KOPT-K1 (cell line): ENCODE data around the gene TANC1.

Experiments used
- H3K27ac ChIP-seq: fragments of 200-600 bp; sonication (generic); 2 replicates; pipeline ENCODE4 v1.5.1; 2016; ENCODE audit warnings: antibody characterized with exemption, mild to moderate bottlenecking, low read depth, low read length; ENCODE audit not compliant: poor library complexity, severe bottlenecking
- H3K36me3 ChIP-seq: fragments of 200-600 bp; sonication (generic); 2 replicates; pipeline ENCODE4 v1.5.1; 2017; ENCODE audit warnings: antibody characterized with exemption, mild to moderate bottlenecking, low read length, moderate library complexity; ENCODE audit not compliant: insufficient read depth
- H3K9me3 ChIP-seq: fragments of 200-600 bp; sonication (generic); 2 replicates; pipeline ENCODE4 v1.5.1; 2017; ENCODE audit warnings: antibody characterized with exemption, low read length, mild to moderate bottlenecking; ENCODE audit not compliant: insufficient read depth, poor library complexity, severe bottlenecking

TANC1 gene

GRCh38 chr2:159103411-159103810 lies 135.0 kb downstream of the TANC1 start:
- H3K36me3 ChIP-seq = no peaks in the 10 kb centered on the region
- no peaks in the 10 kb centered on the region for H3K9me3 ChIP-seq
- no peak overlapping the region for H3K27ac ChIP-seq

GRCh38 chr2:159106109-159106508 lies 137.7 kb downstream of the TANC1 start:
- no peak overlapping the region for H3K27ac ChIP-seq
- no peaks in the 10 kb centered on the region for H3K36me3 ChIP-seq
- no peaks in the 10 kb centered on the region for H3K9me3 ChIP-seq

- Histone ChIP-seq H3K36me3 (no peaks in the 10 kb centered on the region), H3K9me3 (no peaks in the 10 kb centered on the region), H3K27ac (no peak overlapping the region)
These were observed 139.9 kb downstream of the TANC1 start for GRCh38 chr2:159108181-159108893.

DNA sequence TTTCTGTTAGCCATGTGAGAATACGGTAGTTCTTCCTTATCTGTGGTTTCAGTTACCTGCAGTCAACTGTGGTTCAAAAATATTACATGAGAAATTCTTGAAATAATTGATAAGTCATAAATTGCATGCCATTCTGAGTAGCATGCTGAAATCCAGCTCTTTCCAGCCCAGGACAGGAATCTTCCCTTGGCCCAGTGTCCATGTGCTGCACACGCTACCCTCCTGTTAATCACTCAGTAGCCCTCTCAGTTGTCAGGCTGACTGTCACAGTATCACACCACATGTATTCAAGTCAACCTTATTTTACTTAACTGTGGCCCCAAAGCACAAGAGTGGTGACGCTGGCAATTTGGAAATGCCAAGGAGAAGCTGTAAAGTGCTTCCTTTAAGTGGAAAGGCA lies 141.1 kb downstream of the TANC1 start:
- Histone ChIP-seq H3K9me3 (no peaks in the 10 kb centered on the region), H3K36me3 (no peaks in the 10 kb centered on the region), H3K27ac (no peak overlapping the region)

DNA sequence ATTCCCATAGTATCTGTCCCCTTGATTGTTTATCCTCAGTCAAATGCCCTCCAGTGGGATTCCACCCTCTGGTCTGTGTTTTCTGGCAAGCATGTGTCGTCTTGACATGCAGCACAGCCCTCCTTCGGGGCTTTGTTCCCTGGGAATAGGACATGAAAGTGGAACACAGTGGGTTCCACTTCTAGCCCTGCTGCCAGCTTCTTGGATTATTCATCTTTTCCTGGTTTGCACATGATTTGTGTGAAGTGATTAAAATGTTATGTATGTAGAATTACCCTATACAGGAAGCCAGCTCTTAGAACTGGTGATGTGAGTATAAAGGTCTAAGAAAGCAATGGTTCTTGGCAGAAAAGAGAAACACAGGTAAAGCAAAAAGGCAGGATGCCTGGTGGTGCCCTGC lies 142.3 kb downstream of the TANC1 start:
- no peak overlapping the region for H3K27ac ChIP-seq

DNA sequence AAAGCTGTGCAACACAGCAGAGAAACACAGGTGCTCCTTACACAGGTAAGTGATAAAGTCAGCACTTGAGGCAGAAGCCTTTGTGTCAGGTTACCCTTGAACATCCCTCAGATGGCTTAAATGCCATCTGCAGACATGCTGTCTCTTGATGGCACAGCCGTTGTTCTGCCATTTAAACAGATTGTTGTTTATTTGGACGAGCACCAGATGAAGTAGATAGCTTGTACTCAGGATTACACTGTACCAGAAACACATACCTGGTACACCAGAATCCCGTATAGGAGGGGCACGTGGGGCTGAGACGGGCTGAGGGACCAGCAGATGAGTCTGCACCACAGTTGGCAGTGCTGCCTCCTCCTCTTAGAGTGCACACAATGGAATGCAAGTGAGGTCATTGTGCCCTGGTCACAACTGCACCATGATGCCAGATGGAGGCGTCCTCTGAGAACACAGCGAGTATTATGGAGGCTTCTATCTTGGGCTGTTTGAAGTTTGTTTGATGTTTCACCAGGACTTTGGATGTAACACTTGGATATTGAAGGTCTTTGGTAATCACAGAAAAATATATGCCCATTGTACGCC lies 143.0 kb downstream of the TANC1 start:
- Histone ChIP-seq H3K27ac (no peak overlapping the region), H3K9me3 (no peaks in the 10 kb centered on the region), H3K36me3 (no peaks in the 10 kb centered on the region)

More for the DNA sequence above, 142.3 kb downstream of the TANC1 start:
- no peaks in the 10 kb centered on the region for H3K36me3 ChIP-seq
- H3K9me3 ChIP-seq = no peaks in the 10 kb centered on the region

GRCh38 chr2:159114835-159115234 lies 146.4 kb downstream of the TANC1 start:
- Histone ChIP-seq H3K9me3 (no peaks in the 10 kb centered on the region), H3K36me3 (no peaks in the 10 kb centered on the region), H3K27ac (no peak overlapping the region)

- H3K9me3 ChIP-seq = no peaks in the 10 kb centered on the region
- H3K27ac ChIP-seq = no peak overlapping the region
- H3K36me3 ChIP-seq = no peaks in the 10 kb centered on the region
These were observed 148.5 kb downstream of the TANC1 start for GRCh38 chr2:159116922-159117321.

DNA sequence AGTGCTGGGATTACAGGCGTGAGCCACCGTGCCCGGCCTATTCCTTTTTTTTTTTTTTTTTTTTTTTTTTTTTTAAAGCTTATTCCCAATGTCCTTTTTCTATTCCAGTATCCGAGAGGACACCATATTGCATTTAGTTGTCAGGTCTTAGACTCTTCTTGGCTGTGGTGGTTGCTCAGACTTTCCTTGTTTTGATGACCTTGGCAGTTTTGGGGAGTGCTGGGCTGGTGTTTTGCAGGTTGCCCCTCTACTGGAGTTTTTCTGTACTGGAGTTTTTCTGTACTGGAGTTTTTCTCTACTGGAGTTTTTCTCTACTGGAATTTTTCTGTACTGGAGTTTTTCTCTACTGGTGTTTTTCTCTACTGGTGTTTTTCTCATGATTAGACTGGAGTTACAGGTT lies 149.2 kb downstream of the TANC1 start:
- no peak overlapping the region for H3K27ac ChIP-seq
- no peaks in the 10 kb centered on the region for H3K9me3 ChIP-seq

DNA sequence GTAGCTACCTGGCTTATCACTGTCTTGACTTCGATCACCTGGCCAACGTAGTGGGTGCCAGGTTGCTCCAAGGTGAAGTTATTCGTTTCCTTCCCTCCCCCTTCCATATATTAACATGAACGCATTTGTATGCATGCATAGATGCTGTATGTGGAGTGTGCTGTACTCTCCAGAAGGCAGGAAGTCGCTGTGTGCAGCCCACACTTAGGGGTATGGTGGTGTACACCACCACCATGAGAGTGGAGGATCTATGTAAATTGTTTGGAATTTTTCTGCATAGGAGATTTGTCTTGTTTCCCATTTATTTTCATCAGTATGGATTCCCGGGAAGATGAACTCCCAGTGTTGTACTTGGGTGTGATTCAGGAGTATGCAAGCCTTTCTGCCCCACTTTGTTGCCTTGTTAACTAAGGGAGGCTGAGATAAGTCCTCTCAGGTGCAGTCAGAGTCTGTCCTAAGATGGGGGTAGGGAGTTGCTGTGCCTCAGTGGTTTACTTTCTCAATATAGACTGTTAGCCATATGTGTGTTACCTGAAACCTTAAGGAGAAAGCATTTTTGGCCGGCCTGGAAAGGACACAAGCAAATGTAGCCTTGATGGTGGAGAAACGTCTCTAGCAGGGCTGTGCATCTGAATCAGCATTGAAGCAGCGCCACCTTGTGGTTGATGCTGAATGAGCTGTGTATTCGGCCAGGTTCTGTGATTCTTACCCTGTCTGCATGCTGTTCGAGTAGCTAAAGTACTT lies 149.8 kb downstream of the TANC1 start:
- H3K9me3 ChIP-seq = no peaks in the 10 kb centered on the region
- no peak overlapping the region for H3K27ac ChIP-seq
- no peaks in the 10 kb centered on the region for H3K36me3 ChIP-seq

More for the DNA sequence above, 149.2 kb downstream of the TANC1 start:
- no peaks in the 10 kb centered on the region for H3K36me3 ChIP-seq

- Histone ChIP-seq H3K9me3 (no peaks in the 10 kb centered on the region), H3K36me3 (no peaks in the 10 kb centered on the region), H3K27ac (peak overlapping the region; percentile 14)
These were observed 150.5 kb downstream of the TANC1 start for GRCh38 chr2:159118859-159119500.

GRCh38 chr2:159119652-159120257 lies 151.3 kb downstream of the TANC1 start:
- H3K36me3 ChIP-seq = no peaks in the 10 kb centered on the region
- no peaks in the 10 kb centered on the region for H3K9me3 ChIP-seq
- peak overlapping the region; percentile 14 for H3K27ac ChIP-seq

DNA sequence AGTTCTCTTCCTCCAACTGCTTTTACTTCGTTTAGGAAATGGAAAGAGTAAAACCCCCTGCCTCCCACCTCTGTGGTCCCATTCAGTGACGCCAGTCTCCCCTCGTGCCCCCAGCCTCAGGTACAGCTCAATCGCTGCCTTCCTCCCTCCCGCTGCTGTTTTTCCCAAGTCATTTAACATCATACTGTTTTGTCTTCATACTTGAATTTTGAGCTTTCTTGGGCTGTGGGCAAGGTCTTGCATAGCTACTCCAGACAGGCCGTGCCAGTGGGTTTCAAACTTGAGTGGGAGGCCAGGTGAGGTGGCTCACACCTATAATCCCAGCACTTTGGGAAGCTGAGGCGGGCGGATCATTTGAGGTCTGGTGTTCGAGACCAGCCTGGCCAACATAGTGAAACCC lies 155.3 kb downstream of the TANC1 start:
- H3K36me3 ChIP-seq = no peaks in the 10 kb centered on the region
- no peak overlapping the region for H3K27ac ChIP-seq
- H3K9me3 ChIP-seq = no peaks in the 10 kb centered on the region

DNA sequence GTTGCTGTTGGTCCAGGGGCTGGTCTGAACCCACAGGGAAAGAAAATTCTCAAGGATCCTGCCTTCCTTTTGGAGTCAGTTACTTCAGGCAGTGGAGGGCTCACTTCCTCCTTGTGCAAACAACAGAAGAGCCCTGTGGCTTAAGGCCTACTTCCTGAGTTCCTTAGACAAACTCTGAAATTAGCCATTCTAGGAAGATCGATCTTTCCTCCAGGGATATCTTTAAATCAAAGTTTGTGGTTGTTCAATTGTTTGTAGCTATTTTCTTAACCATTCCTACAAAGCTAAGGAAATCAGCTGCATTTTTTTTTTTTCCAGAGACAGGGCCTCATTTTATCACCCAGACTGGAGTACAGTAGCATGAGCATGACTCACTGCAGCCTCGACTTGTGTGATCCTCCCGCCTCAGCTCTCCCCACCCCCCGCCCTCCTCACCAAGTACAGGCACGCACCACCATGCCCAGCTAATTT lies 156.0 kb downstream of the TANC1 start:
- no peaks in the 10 kb centered on the region for H3K36me3 ChIP-seq
- H3K9me3 ChIP-seq = no peaks in the 10 kb centered on the region
- no peak overlapping the region for H3K27ac ChIP-seq
